A549 (cell line): ENCODE data around the gene FHAD1. TPM values are rescaled to one million over a fixed set of nuclear protein-coding genes. Genes with fewer than 3 reads are reported as not detected.
A peak's percentile ranks its signal among the peaks of the same experiment; 100 is the strongest.

Experiments
- ATAC-seq, 2 experiments: fragments of 200-7000 bp in 1 of 2; fragments of >200 bp in 1 of 2; cut with Nextera tagmentation in 1 of 2; cut with Tn5 transposase in 1 of 2; 3 replicates each; pipeline versions ENCODE4 v1.8.0 to v1.9.1; 2018 to 2020; ENCODE audit warnings: mild to moderate bottlenecking in 1 of 2, moderate library complexity in 1 of 2
- CTCF ChIA-PET: fragments of 300-600 bp; sonication (Branson Sonifier 250); formaldehyde crosslinking; extraction: SDS; loops from one replicate; lab custom pipeline; 2021; ENCODE audit warnings: antibody characterized with exemption, inconsistent platforms; lab: Yijun Ruan, JAX
- POLR2A ChIA-PET: fragments of 350-600 bp; formaldehyde crosslinking; extraction: SDS; loops from one replicate; lab custom pipeline; 2021; ENCODE audit warnings: antibody characterized with exemption, inconsistent platforms; lab: Yijun Ruan, JAX
- DNase-seq, 2 experiments: peaks; one replicate each; pipeline versions ENCODE4 v3.0.0 to v3.0.0-alpha.2; 2011 to 2016; ENCODE audit warnings: low read depth in 1 of 2, low spot score in 1 of 2
- FAIRE-seq: peaks from 2 replicates; lab custom pipeline; 2011; peaks lifted over from hg19 to GRCh38; lab: Jason Lieb, UNC
- H3K27ac ChIP-seq, 2 experiments: fragments of >200 bp; sonication (Bioruptor Twin); formaldehyde crosslinking; 3 replicates each; pipeline ENCODE4 v1.5.1; 2016 to 2017
- H3K4me1 ChIP-seq: fragments of >200 bp; sonication (Bioruptor Twin); formaldehyde crosslinking; 3 replicates; pipeline ENCODE4 v1.6.1; 2016
- H3K4me2 ChIP-seq: fragments of >200 bp; sonication (Bioruptor Twin); formaldehyde crosslinking; 3 replicates; pipeline ENCODE4 v1.6.1; 2016
- H3K4me3 ChIP-seq: fragments of >200 bp; sonication (Bioruptor Twin); formaldehyde crosslinking; 3 replicates; pipeline ENCODE4 v1.5.1; 2016
- H3K9me3 ChIP-seq: fragments of >200 bp; sonication (Bioruptor Twin); formaldehyde crosslinking; 3 replicates; pipeline ENCODE4 v1.6.1; 2016
- CEBPB ChIP-seq, 2 experiments: fragments of >200 bp in 1 of 2; sonication (Bioruptor Twin) in 1 of 2; formaldehyde crosslinking in 1 of 2; IDR thresholded peaks; 2 replicates each; pipeline ENCODE4 v1.6.1; 2012 to 2016
- CHD2 ChIP-seq: fragments of 150-350 bp; IDR thresholded peaks from 2 replicates; pipeline ENCODE4 v1.6.1; 2014; ENCODE audit warnings: low read length; ENCODE audit not compliant: partially characterized antibody
- EP300 ChIP-seq, 2 experiments: fragments of >200 bp; sonication (Bioruptor Twin); formaldehyde crosslinking; IDR thresholded peaks; 2 replicates in 1 of 2; 3 replicates in 1 of 2; pipeline ENCODE4 v1.6.1; 2016 to 2017
- FOSB ChIP-seq: fragments of 250-450 bp; sonication (Bioruptor Pico); IDR thresholded peaks from 2 replicates; pipeline ENCODE4 v1.5.0; 2020; ENCODE audit warnings: mild to moderate bottlenecking, moderate library complexity
- FOSL2 ChIP-seq, 2 experiments: fragments of 450-650 bp in 1 of 2; fragments of >200 bp in 1 of 2; sonication (Bioruptor Twin) in 1 of 2; formaldehyde crosslinking; IDR thresholded peaks; 2 replicates each; pipeline versions ENCODE4 v1.5.0 to v1.6.1; 2016 to 2020; ENCODE audit warnings: mild to moderate bottlenecking in 1 of 2, moderate library complexity in 1 of 2
- HEYL ChIP-seq: fragments of 250-450 bp; sonication (Bioruptor Pico); IDR thresholded peaks from 2 replicates; pipeline ENCODE4 v1.8.0; 2021; ENCODE audit warnings: mild to moderate bottlenecking, moderate library complexity
- HOXA7 ChIP-seq: fragments of 250-450 bp; sonication (Bioruptor Pico); IDR thresholded peaks from 2 replicates; pipeline ENCODE4 v1.5.0; 2020; ENCODE audit warnings: mild to moderate bottlenecking, moderate library complexity
- HOXB5 ChIP-seq: fragments of 250-450 bp; sonication (Bioruptor Pico); IDR thresholded peaks from 2 replicates; pipeline ENCODE4 v1.5.0; 2020; ENCODE audit warnings: mild to moderate bottlenecking, moderate library complexity
- JUN ChIP-seq, 2 experiments: fragments of >200 bp; sonication (Bioruptor Twin); formaldehyde crosslinking; IDR thresholded peaks; 2 replicates in 1 of 2; 3 replicates in 1 of 2; pipeline ENCODE4 v1.6.1; 2016 to 2017
- JUNB ChIP-seq: fragments of >200 bp; sonication (Bioruptor Twin); formaldehyde crosslinking; IDR thresholded peaks from 2 replicates; pipeline ENCODE4 v1.6.1; 2016
- KDM1A ChIP-seq: fragments of 200-600 bp; sonication (generic); IDR thresholded peaks from 2 replicates; pipeline ENCODE4 v1.6.1; 2016; ENCODE audit warnings: low read depth, mild to moderate bottlenecking
- NPAS2 ChIP-seq: fragments of 250-450 bp; sonication (Bioruptor Pico); IDR thresholded peaks from 2 replicates; pipeline ENCODE4 v1.8.0; 2022; ENCODE audit warnings: mild to moderate bottlenecking, moderate library complexity, borderline replicate concordance
- RAD21 ChIP-seq, 2 experiments: fragments of >200 bp in 1 of 2; sonication (Bioruptor Twin) in 1 of 2; formaldehyde crosslinking in 1 of 2; IDR thresholded peaks in 1 of 2; conservative IDR thresholded peaks in 1 of 2; 2 replicates in 1 of 2; 3 replicates in 1 of 2; pipeline ENCODE4 v1.6.1; 2012 to 2018; ENCODE audit warnings: inconsistent platforms in 1 of 2
- RFX5 ChIP-seq: fragments of 450-650 bp; IDR thresholded peaks from 2 replicates; pipeline ENCODE4 v1.7.1; 2014; ENCODE audit warnings: antibody characterized with exemption, mild to moderate bottlenecking, moderate library complexity
- SMC3 ChIP-seq: fragments of >200 bp; sonication (Bioruptor Twin); formaldehyde crosslinking; IDR thresholded peaks from 3 replicates; pipeline ENCODE4 v1.6.1; 2018; ENCODE audit warnings: inconsistent platforms
- SREBF2 ChIP-seq: fragments of 450-650 bp; IDR thresholded peaks from 2 replicates; pipeline ENCODE4 v1.6.1; 2014; ENCODE audit warnings: mild to moderate bottlenecking, moderate library complexity
- TFCP2L1 ChIP-seq: fragments of 250-450 bp; sonication (Bioruptor Pico); IDR thresholded peaks from 2 replicates; pipeline ENCODE4 v1.5.0; 2021; ENCODE audit warnings: mild to moderate bottlenecking
- ZFP36 ChIP-seq: fragments of 450-650 bp; IDR thresholded peaks from 2 replicates; pipeline ENCODE4 v1.6.1; 2014; ENCODE audit warnings: borderline replicate concordance; ENCODE audit not compliant: partially characterized antibody
- ZNF302 ChIP-seq: fragments of 250-450 bp; sonication (Bioruptor Pico); IDR thresholded peaks from 2 replicates; pipeline ENCODE4 v1.9.0; 2021; ENCODE audit warnings: inconsistent platforms, mild to moderate bottlenecking, moderate library complexity
- WGBS: methylation state at CpG from one replicate; pipeline ENCODE4 v1.1.6; 2017; ENCODE audit errors: missing lambda C conversion rate; 5-methylcytosine and 5-hydroxymethylcytosine counted together
- polyA plus RNA-seq, 4 experiments: library from polyadenylated mRNA; depleted of rRNA in 3 of 4; stranded (reverse); fragments of >200 nt; fragmentation: RNase III in 1 of 4; extraction: RNeasy Plus Mini Kit Qiagen cat#74134 plus additional on column Dnase treatment in 1 of 4; gene quantifications; 2 replicates in 3 of 4; 3 replicates in 1 of 4; pipeline ENCODE4 v1.2.3, GENCODE V29; 2011 to 2017
- TF ChIP-seq, protein P1 (sequence below): fragments of >200 bp; sonication (Bioruptor Twin); formaldehyde crosslinking; IDR thresholded peaks from 3 replicates; pipeline ENCODE4 v1.5.1; 2016
- TF ChIP-seq, protein P2 (sequence below): IDR thresholded peaks from 2 replicates; pipeline ENCODE4 v1.6.1; 2012
- TF ChIP-seq, protein P3 (sequence below): IDR thresholded peaks from 2 replicates; pipeline ENCODE4 v1.6.1; 2012; ENCODE audit warnings: low read depth, borderline replicate concordance
- TF ChIP-seq, protein P4 (sequence below): fragments of 200-600 bp; sonication (generic); IDR thresholded peaks from 2 replicates; pipeline ENCODE4 v1.6.1; 2016; ENCODE audit warnings: antibody characterized with exemption, mild to moderate bottlenecking, moderate library complexity

FHAD1 gene
- polyA plus RNA-seq, 2 of the 4 experiments (the other 2 are of a cell fraction): 0.31 to 0.32 TPM

DNA sequence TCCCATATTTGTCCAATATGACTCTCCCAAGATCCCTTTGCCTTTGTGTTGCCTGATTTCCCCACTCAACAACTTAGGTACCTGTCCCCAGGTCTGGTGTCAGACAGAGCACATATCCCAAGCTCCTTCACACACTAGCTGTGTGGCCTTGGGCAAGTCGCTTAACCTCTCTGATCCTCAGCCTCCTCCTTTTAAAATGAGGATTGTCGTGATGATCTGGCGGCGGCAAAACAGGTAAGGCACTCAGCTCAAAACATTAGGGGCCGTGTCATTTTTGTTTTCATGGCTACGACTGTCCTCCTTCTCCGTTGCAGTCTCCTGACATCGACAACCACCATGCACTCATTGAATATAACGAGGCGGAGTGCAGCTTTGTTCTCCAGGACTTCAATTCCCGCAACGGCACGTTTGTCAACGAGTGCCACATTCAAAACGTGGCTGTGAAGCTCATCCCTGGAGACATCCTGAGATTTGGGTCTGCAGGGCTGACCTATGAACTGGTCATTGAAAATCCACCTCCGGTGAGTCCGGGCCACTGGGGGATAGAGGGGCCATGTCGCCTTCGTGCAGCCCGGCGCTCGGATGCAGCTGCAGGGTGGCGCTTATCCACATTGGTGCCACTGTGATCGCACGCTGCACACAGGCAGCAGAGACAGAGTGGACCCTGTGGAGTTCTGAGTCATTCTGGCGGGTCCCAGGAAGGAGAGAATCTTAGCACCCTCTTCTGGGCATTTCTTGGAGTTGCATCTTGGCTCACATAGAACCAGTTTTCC is 25.2 kb downstream of the FHAD1 start:
- FAIRE-seq (no peak), ATAC-seq (peak; percentile 97 to 98), DNase-seq (peak; percentile 71)
- no peaks in the 10 kb centered on the region for H3K9me3 ChIP-seq
- CTCF ChIA-PET: interaction anchor here (0.6 to 9.6 kb wide), 47 partner anchors 10 to 313 kb away, joined by 3 to 133 read pairs (median 4); partner anchors contain the start of genes FHAD1 and TMEM51
- no peak overlapping the region for H3K4me3 ChIP-seq
- H3K27ac ChIP-seq: peak overlapping the region; percentile 19 to 81; a peak in 3 of 6 replicates
- peak overlapping the region; percentile 61 for H3K4me2 ChIP-seq
- 51% methylated on average over 21 of the region's 26 CpGs for WGBS
- TF ChIP-seq ZNF302 (CRISPR knock-in tag) (no peak), FOSB (CRISPR knock-in tag) (no peak), RFX5 (no peak), FOSL2 (IDR thresholded peaks at IDR 0.05) (peak; percentile 31; the same call in 1 of the 2 replicates), FOSL2 (CRISPR knock-in tag; IDR thresholded peaks at IDR 0.05) (peak; percentile 84), RAD21 (conservative IDR thresholded peaks at IDR 0.05 in 1 of 2, IDR thresholded peaks at IDR 0.05 in 1 of 2) (peak; percentile 89 to 90), JUN (IDR thresholded peaks at IDR 0.05) (no peak), SMC3 (peak; percentile 90), NPAS2 (CRISPR knock-in tag) (no peak), TFCP2L1 (no peak), ZFP36 (peak; percentile 31), KDM1A (no peak), HEYL (CRISPR knock-in tag) (no peak), HOXA7 (CRISPR knock-in tag) (no peak), CHD2 (no peak), JUNB (no peak)
- TF ChIP-seq, protein P1, sequence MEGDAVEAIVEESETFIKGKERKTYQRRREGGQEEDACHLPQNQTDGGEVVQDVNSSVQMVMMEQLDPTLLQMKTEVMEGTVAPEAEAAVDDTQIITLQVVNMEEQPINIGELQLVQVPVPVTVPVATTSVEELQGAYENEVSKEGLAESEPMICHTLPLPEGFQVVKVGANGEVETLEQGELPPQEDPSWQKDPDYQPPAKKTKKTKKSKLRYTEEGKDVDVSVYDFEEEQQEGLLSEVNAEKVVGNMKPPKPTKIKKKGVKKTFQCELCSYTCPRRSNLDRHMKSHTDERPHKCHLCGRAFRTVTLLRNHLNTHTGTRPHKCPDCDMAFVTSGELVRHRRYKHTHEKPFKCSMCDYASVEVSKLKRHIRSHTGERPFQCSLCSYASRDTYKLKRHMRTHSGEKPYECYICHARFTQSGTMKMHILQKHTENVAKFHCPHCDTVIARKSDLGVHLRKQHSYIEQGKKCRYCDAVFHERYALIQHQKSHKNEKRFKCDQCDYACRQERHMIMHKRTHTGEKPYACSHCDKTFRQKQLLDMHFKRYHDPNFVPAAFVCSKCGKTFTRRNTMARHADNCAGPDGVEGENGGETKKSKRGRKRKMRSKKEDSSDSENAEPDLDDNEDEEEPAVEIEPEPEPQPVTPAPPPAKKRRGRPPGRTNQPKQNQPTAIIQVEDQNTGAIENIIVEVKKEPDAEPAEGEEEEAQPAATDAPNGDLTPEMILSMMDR: peak; percentile 75
- TF ChIP-seq, protein P2, sequence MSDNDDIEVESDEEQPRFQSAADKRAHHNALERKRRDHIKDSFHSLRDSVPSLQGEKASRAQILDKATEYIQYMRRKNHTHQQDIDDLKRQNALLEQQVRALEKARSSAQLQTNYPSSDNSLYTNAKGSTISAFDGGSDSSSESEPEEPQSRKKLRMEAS: peak; percentile 79
- TF ChIP-seq, protein P3, sequence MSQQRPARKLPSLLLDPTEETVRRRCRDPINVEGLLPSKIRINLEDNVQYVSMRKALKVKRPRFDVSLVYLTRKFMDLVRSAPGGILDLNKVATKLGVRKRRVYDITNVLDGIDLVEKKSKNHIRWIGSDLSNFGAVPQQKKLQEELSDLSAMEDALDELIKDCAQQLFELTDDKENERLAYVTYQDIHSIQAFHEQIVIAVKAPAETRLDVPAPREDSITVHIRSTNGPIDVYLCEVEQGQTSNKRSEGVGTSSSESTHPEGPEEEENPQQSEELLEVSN: peak; percentile 69
- POLR2A ChIA-PET: no interaction called here
- peaks cover 5% of the 10 kb centered on the region; the same call in 1 of the 3 replicates for H3K4me1 ChIP-seq

DNA sequence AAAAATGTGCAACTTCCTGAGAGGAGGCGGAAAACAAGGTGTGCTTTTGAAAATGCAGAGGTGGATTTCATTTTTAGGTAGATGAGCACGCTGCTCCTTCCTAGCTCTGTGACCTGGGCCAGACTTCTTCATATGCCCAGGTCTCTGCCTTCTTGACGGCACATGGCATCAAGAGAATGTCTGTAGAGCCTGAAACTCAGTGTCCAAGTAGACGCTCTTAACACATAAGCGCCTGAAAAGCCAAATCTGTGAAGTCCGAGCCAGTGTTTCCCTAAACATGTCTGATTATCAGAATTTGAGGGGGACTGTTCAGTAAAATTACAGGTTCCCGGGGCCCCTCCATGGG is 25.7 kb downstream of the FHAD1 start:
- Histone ChIP-seq H3K4me1 (peaks cover 5% of the 10 kb centered on the region; the same call in 1 of the 3 replicates), H3K27ac (peak overlapping the region; percentile 28 to 78; a peak in 4 of 6 replicates), H3K4me3 (no peak overlapping the region), H3K9me3 (no peaks in the 10 kb centered on the region), H3K4me2 (peak overlapping the region; percentile 61)
- CTCF ChIA-PET: interaction anchor here (0.6 to 9.6 kb wide), 33 partner anchors 10 to 235 kb away, joined by 3 to 133 read pairs (median 5); partner anchors contain the start of genes FHAD1 and TMEM51
- FAIRE-seq (no peak), ATAC-seq (peak; percentile 17 to 51; a peak in 3 of 6 replicates), DNase-seq (no peak)
- POLR2A ChIA-PET: no interaction called here
- 26% methylated on average over 7 of the region's 7 CpGs for WGBS
- TF ChIP-seq HOXB5 (no peak), EP300 (IDR thresholded peaks at IDR 0.05) (no peak), CEBPB (IDR thresholded peaks at IDR 0.05) (no peak), SREBF2 (no peak), FOSL2 (IDR thresholded peaks at IDR 0.05) (no peak), FOSL2 (CRISPR knock-in tag; IDR thresholded peaks at IDR 0.05) (no peak)
- TF ChIP-seq, protein P4, sequence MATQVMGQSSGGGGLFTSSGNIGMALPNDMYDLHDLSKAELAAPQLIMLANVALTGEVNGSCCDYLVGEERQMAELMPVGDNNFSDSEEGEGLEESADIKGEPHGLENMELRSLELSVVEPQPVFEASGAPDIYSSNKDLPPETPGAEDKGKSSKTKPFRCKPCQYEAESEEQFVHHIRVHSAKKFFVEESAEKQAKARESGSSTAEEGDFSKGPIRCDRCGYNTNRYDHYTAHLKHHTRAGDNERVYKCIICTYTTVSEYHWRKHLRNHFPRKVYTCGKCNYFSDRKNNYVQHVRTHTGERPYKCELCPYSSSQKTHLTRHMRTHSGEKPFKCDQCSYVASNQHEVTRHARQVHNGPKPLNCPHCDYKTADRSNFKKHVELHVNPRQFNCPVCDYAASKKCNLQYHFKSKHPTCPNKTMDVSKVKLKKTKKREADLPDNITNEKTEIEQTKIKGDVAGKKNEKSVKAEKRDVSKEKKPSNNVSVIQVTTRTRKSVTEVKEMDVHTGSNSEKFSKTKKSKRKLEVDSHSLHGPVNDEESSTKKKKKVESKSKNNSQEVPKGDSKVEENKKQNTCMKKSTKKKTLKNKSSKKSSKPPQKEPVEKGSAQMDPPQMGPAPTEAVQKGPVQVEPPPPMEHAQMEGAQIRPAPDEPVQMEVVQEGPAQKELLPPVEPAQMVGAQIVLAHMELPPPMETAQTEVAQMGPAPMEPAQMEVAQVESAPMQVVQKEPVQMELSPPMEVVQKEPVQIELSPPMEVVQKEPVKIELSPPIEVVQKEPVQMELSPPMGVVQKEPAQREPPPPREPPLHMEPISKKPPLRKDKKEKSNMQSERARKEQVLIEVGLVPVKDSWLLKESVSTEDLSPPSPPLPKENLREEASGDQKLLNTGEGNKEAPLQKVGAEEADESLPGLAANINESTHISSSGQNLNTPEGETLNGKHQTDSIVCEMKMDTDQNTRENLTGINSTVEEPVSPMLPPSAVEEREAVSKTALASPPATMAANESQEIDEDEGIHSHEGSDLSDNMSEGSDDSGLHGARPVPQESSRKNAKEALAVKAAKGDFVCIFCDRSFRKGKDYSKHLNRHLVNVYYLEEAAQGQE: no peak
